SH-SY5Y (cell line): ENCODE measurements around the gene CDC20.

ENCODE experiments used
- GATA2 ChIP-seq: IDR thresholded peaks from 2 replicates; pipeline ENCODE4 v1.6.1; 2011; ENCODE audit warnings: mild to moderate bottlenecking, low read depth, low read length
- GATA3 ChIP-seq: IDR thresholded peaks from 2 replicates; pipeline ENCODE4 v1.6.1; 2011; ENCODE audit warnings: low read depth, mild to moderate bottlenecking, low read length, moderate library complexity

DNA sequence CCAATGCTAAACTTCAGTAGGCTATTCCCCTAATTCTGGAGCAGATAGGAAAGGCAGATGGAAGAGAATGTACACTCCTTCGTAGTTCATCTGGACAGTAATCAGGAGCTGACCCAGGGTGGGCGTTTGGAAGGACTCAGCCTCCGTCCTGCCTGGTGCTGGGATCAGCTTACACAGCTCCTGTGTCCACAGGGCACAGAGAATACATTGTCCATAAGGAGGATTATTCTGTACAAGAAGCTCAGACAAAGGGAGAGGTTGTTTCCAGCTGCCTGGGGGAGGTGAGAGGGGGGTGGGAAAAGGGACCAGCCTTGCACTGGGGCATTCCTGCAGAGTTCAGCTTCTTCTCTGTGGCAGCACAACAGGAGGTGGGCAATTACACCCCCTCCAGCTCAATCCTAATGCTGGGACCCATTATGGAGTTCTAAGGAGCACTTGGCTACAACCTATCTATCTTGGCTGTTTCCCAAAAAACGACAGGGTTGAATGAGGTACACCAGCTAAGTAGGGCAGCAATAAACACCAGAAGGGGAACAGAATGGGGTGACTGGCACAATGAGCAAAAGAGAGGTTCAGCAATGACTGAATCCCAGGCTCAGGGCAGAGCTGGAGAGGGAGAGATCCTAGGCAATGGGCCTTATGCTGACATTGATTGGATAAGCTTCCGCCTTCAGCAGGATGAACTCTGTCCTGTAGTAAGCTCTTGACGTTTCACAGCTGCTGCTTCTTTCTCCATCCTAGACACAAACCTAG, 23.4 kb downstream of the CDC20 start:
- no peak for TF ChIP-seq GATA2
- TF ChIP-seq GATA3: no peak
